Osteoblast (primary cell): ENCODE results near the gene INPP5B. TPM values are rescaled to one million over a fixed set of nuclear protein-coding genes. Genes with fewer than 3 reads are reported as not detected.
A peak's percentile ranks its signal among the peaks of the same experiment; 100 is the strongest.
"Not testable (repeated sequence)": the region's sequence is repeated elsewhere in the genome, so short reads cannot be mapped to it uniquely, and the experiment has no call there.

ENCODE experiments used
- DNase-seq: peaks from one replicate; pipeline ENCODE4 v3.0.0; 2011; ENCODE audit warnings: low spot score, mixed read lengths; ENCODE audit not compliant: insufficient read length; ENCODE audit errors: missing footprints
- H2AFZ ChIP-seq: 2 replicates; pipeline ENCODE4 v1.6.0; 2011; ENCODE audit warnings: mild to moderate bottlenecking, low read length
- H3K27ac ChIP-seq: 2 replicates; pipeline ENCODE4 v1.5.1; 2011; ENCODE audit warnings: mild to moderate bottlenecking, low read depth, low read length, moderate library complexity
- H3K27me3 ChIP-seq: 2 replicates; pipeline ENCODE4 v1.6.0; 2012; ENCODE audit warnings: mild to moderate bottlenecking, control low read depth, inconsistent platforms, low read length, moderate library complexity; ENCODE audit not compliant: insufficient read depth
- H3K36me3 ChIP-seq: 2 replicates; pipeline ENCODE4 v1.5.1; 2011; ENCODE audit warnings: mild to moderate bottlenecking, low read length, control low read depth, moderate library complexity; ENCODE audit not compliant: insufficient read depth
- H3K4me1 ChIP-seq: 2 replicates; pipeline ENCODE4 v1.5.1; 2011; ENCODE audit warnings: mild to moderate bottlenecking, low read length, control low read depth, moderate library complexity; ENCODE audit not compliant: insufficient read depth
- H3K4me2 ChIP-seq: 2 replicates; pipeline ENCODE4 v1.6.0; 2011; ENCODE audit warnings: mild to moderate bottlenecking, low read length; ENCODE audit not compliant: insufficient read depth
- H3K4me3 ChIP-seq: fragments of 200-600 bp; sonication (generic); 3 replicates; pipeline ENCODE4 v1.5.1; 2012; ENCODE audit warnings: mild to moderate bottlenecking, low read length, inconsistent platforms; ENCODE audit not compliant: insufficient read depth
- H3K79me2 ChIP-seq: 2 replicates; pipeline ENCODE4 v1.6.0; 2012; ENCODE audit warnings: mild to moderate bottlenecking, low read length, control low read depth, inconsistent platforms; ENCODE audit not compliant: insufficient read depth
- H3K9me3 ChIP-seq: 2 replicates; pipeline ENCODE4 v1.5.1; 2011; ENCODE audit warnings: low read depth, low read length, control low read depth
- H4K20me1 ChIP-seq: 2 replicates; pipeline ENCODE4 v1.6.0; 2012; ENCODE audit warnings: mild to moderate bottlenecking, low read length, control low read depth; ENCODE audit not compliant: insufficient read depth
- CTCF ChIP-seq: IDR thresholded peaks from 2 replicates; pipeline ENCODE4 v1.5.1; 2011; ENCODE audit warnings: mild to moderate bottlenecking, low read depth, low read length, moderate library complexity; ENCODE audit errors: extremely low read depth
- total RNA-seq: library from RNA; depleted of rRNA; stranded (reverse); fragments of >200 nt; gene quantifications from 2 replicates; pipeline ENCODE4 v1.2.3, GENCODE V29; 2012

The INPP5B gene
- total RNA-seq, 1 donor, result 39.4 TPM

DNA sequence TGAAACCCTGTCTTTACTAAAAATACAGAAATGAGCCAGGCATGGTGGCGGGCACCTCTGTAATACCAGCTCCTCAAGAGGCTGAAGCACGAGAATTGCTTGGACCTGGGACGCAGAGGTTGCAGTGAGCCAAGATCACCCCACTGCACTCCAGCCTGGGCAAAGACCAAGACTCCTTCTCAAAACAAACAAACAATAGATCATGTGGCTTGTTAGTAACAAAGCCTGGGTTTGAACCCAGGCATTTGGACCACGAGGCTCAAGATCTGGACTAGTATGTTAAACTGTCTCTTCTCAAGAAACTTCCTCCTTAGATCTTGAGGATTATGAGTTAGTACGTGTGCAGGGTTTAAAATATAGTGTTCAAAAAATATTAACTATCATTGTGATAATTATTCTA lies 1.6 kb downstream of the INPP5B start:
- H3K4me2 ChIP-seq, result peak overlapping the region; percentile 94
- H3K79me2 ChIP-seq, result peaks cover 19% of the 10 kb centered on the region
- no peaks in the 10 kb centered on the region for H4K20me1 ChIP-seq
- no peak overlapping the region for H2AFZ ChIP-seq
- no peaks in the 10 kb centered on the region for H3K27me3 ChIP-seq
- no peak for TF ChIP-seq CTCF
- no peak overlapping the region for H3K4me3 ChIP-seq
- no peak for DNase-seq
- H3K9me3 ChIP-seq, result no peaks in the 10 kb centered on the region
- H3K4me1 ChIP-seq, result peaks cover 26% of the 10 kb centered on the region
- peak overlapping the region; percentile 94 for H3K27ac ChIP-seq
- peaks cover 13% of the 10 kb centered on the region for H3K36me3 ChIP-seq

DNA sequence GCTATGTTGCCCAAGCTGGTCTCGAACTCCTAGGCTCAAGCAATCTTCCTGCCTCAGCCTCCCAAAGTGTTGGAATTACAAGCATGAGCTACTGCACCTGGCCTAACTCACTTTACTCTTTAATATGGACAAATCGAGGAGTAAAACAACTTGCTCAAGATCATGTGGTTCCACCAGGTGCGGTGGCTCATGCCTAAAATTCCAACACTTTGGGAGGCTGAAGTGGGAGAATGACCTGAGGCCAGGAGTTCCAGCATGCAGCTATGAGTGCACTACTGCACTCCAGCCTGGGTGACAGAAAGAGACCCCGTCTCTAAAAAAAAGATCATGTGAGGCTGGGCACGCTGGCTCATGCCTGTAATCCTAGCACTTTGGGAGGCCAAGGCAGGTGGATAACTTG lies 2.0 kb downstream of the INPP5B start:
- Histone ChIP-seq H3K4me3 (no peak overlapping the region), H3K27ac (peak overlapping the region; percentile 94), H3K9me3 (no peaks in the 10 kb centered on the region), H3K4me2 (no peak overlapping the region), H3K27me3 (no peaks in the 10 kb centered on the region), H4K20me1 (no peaks in the 10 kb centered on the region), H3K36me3 (peaks cover 16% of the 10 kb centered on the region), H3K79me2 (peaks cover 19% of the 10 kb centered on the region), H2AFZ (no peak overlapping the region), H3K4me1 (peaks cover 26% of the 10 kb centered on the region)
- no peak for TF ChIP-seq CTCF
- DNase-seq, result no peak

- H4K20me1 ChIP-seq, result no peaks in the 10 kb centered on the region
- peaks cover 16% of the 10 kb centered on the region for H3K36me3 ChIP-seq
- H3K27me3 ChIP-seq, result no peaks in the 10 kb centered on the region
- no peak overlapping the region for H2AFZ ChIP-seq
- peaks cover 26% of the 10 kb centered on the region for H3K4me1 ChIP-seq
- peaks cover 19% of the 10 kb centered on the region for H3K79me2 ChIP-seq
- H3K4me2 ChIP-seq, result no peak overlapping the region
- peak; percentile 85 for DNase-seq
- H3K9me3 ChIP-seq, result no peaks in the 10 kb centered on the region
- H3K27ac ChIP-seq, result peak overlapping the region; percentile 25
- TF ChIP-seq CTCF, result no peak
- H3K4me3 ChIP-seq, result no peak overlapping the region
Measured at GRCh38 chr1:37944086-37944763, 2.6 kb downstream of the INPP5B start.

DNA sequence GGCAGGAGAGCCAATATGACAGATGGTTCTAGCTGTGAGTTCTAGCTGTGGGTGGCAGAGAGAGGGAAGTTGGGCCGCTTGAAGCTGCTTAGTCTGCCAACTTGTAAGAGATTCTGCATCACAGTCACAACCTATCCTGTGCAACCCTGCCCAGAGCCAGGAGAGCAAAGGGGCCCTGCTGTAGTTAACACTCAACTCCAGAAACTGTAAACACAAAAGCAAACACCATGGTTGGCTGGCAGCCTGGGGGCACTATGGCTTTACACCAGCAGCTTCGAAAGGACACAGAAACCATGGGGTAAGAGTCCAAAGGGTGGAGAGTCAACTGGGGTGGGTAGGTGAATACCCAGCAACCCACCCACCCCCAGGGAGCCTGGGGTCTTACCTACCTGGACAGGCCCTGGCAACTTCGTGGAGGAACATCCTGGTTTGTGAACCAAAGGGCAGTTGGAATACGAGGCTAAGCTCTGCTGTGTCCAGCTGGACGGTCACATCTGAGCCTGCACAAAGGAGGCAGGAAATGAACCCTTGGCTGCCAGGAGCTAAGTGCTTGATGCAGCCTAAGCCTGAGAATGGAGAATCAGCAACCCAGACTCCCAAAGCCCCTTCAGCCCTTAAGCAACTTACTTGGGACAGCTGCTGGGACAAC lies 6.4 kb downstream of the INPP5B start:
- Histone ChIP-seq H3K9me3 (no peaks in the 10 kb centered on the region), H3K27ac (no peak overlapping the region), H3K79me2 (peaks cover 7% of the 10 kb centered on the region), H3K4me2 (no peak overlapping the region), H3K27me3 (no peaks in the 10 kb centered on the region), H2AFZ (no peak overlapping the region), H3K36me3 (peaks cover 32% of the 10 kb centered on the region), H3K4me3 (no peak overlapping the region), H4K20me1 (no peaks in the 10 kb centered on the region), H3K4me1 (peaks cover 15% of the 10 kb centered on the region)
- no peak for TF ChIP-seq CTCF
- DNase-seq, result peak; percentile 68

GRCh38 chr1:37936760-37937159 lies 10.1 kb downstream of the INPP5B start:
- H4K20me1 ChIP-seq, H3K9me3 ChIP-seq, H3K79me2 ChIP-seq, H3K4me2 ChIP-seq, H3K27ac ChIP-seq, DNase-seq, H3K4me3 ChIP-seq, H3K27me3 ChIP-seq, H2AFZ ChIP-seq: not testable (repeated sequence)
- peaks cover 29% of the 10 kb centered on the region for H3K36me3 ChIP-seq
- H3K4me1 ChIP-seq, result peaks cover 13% of the 10 kb centered on the region
